ENCODE measurements around the gene KCNJ9. TPM values are rescaled to one million over a fixed set of nuclear protein-coding genes. Genes with fewer than 3 reads are reported as not detected.

Gene KCNJ9
- total RNA-seq, 1 donor from 2014 or later = not detected

- Histone ChIP-seq H3K27me3 (ENCODE audit: control insufficient read depth, insufficient read depth, low read length) (no peaks in the 10 kb centered on the region), H3K36me3 (ENCODE audit: control insufficient read depth, insufficient read depth, low read length) (peaks cover 1% of the 10 kb centered on the region), H3K4me3 (ENCODE audit: low read depth, low read length) (no peak overlapping the region)
- no peak for TF ChIP-seq CTCF (IDR thresholded peaks at IDR 0.05; ENCODE audit: insufficient read depth, low read length, poor library complexity, severe bottlenecking)
- DNase-seq (ENCODE audit: low read depth) = no peak
These were observed 11.2 kb downstream of the KCNJ9 start for GRCh38 chr1:160092366-160093068.

- no peak for TF ChIP-seq CTCF (IDR thresholded peaks at IDR 0.05; ENCODE audit: insufficient read depth, low read length, poor library complexity, severe bottlenecking)
- Histone ChIP-seq H3K4me3 (ENCODE audit: low read depth, low read length) (no peak overlapping the region), H3K36me3 (ENCODE audit: control insufficient read depth, insufficient read depth, low read length) (peaks cover 1% of the 10 kb centered on the region), H3K27me3 (ENCODE audit: control insufficient read depth, insufficient read depth, low read length) (no peaks in the 10 kb centered on the region)
- DNase-seq (ENCODE audit: low read depth) = no peak
These were observed 11.7 kb downstream of the KCNJ9 start for GRCh38 chr1:160093069-160093395.

- no peak for DNase-seq (ENCODE audit: low read depth)
- no peak overlapping the region for H3K4me3 ChIP-seq (ENCODE audit: low read depth, low read length)
- H3K36me3 ChIP-seq (ENCODE audit: control insufficient read depth, insufficient read depth, low read length) = peaks cover 1% of the 10 kb centered on the region
- no peaks in the 10 kb centered on the region for H3K27me3 ChIP-seq (ENCODE audit: control insufficient read depth, insufficient read depth, low read length)
- no peak for TF ChIP-seq CTCF (IDR thresholded peaks at IDR 0.05; ENCODE audit: insufficient read depth, low read length, poor library complexity, severe bottlenecking)
These were observed 12.4 kb downstream of the KCNJ9 start for GRCh38 chr1:160093624-160094290.

- no peak for TF ChIP-seq CTCF (IDR thresholded peaks at IDR 0.05; ENCODE audit: insufficient read depth, low read length, poor library complexity, severe bottlenecking)
These were observed 12.9 kb downstream of the KCNJ9 start for GRCh38 chr1:160094291-160094625.

GRCh38 chr1:160094806-160095205 lies 13.5 kb downstream of the KCNJ9 start:
- Histone ChIP-seq H3K27me3 (ENCODE audit: control insufficient read depth, insufficient read depth, low read length) (no peaks in the 10 kb centered on the region), H3K36me3 (ENCODE audit: control insufficient read depth, insufficient read depth, low read length) (peaks cover 1% of the 10 kb centered on the region), H3K4me3 (ENCODE audit: low read depth, low read length) (no peak overlapping the region)
- TF ChIP-seq CTCF (IDR thresholded peaks at IDR 0.05; ENCODE audit: insufficient read depth, low read length, poor library complexity, severe bottlenecking) = no peak
- no peak for DNase-seq (ENCODE audit: low read depth)

More at GRCh38 chr1:160094291-160094625, 12.9 kb downstream of the KCNJ9 start:
- no peak for DNase-seq (ENCODE audit: low read depth)
- Histone ChIP-seq H3K27me3 (ENCODE audit: control insufficient read depth, insufficient read depth, low read length) (no peaks in the 10 kb centered on the region), H3K36me3 (ENCODE audit: control insufficient read depth, insufficient read depth, low read length) (peaks cover 1% of the 10 kb centered on the region), H3K4me3 (ENCODE audit: low read depth, low read length) (no peak overlapping the region)
